H1 (cell line): ENCODE results near the gene NME9. TPM values are rescaled to one million over a fixed set of nuclear protein-coding genes. Genes with fewer than 3 reads are reported as not detected.

Experiments
- NRF1 ChIP-seq: IDR thresholded peaks from 2 replicates; pipeline ENCODE4 v1.6.1; 2011; ENCODE audit warnings: mild to moderate bottlenecking, low read depth, low read length, improper control_type of control experiment
- polyA plus RNA-seq, 7 experiments: library from polyadenylated mRNA; depleted of rRNA in 3 of 7; stranded (reverse) in 5 of 7; unstranded in 2 of 7; fragments of >200 nt in 5 of 7; fragments of 200-250 nt in 2 of 7; gene quantifications; 1 replicate in 5 of 7; 2 replicates in 1 of 7; 4 replicates in 1 of 7; pipeline versions ENCODE4 v1.2.1 to v1.2.3, GENCODE V29; 2011 to 2013; ENCODE audit warnings: missing spikeins in 2 of 7, mixed read lengths in 2 of 7
- total RNA-seq: library from RNA; stranded (reverse); fragmentation: NEBNext Ultra II Directional; extraction: Animal tissue kit (Norgen Biotek cat#: 25700); gene quantifications from 2 replicates; pipeline ENCODE4 v1.2.1, GENCODE V29; 2021

The NME9 gene
- total and polyA plus RNA-seq, 2 of the 8 experiments (the other 6 are each of a cell fraction or from before 2014, with no cell fraction given), result 0.11 TPM; not detected in 1

DNA sequence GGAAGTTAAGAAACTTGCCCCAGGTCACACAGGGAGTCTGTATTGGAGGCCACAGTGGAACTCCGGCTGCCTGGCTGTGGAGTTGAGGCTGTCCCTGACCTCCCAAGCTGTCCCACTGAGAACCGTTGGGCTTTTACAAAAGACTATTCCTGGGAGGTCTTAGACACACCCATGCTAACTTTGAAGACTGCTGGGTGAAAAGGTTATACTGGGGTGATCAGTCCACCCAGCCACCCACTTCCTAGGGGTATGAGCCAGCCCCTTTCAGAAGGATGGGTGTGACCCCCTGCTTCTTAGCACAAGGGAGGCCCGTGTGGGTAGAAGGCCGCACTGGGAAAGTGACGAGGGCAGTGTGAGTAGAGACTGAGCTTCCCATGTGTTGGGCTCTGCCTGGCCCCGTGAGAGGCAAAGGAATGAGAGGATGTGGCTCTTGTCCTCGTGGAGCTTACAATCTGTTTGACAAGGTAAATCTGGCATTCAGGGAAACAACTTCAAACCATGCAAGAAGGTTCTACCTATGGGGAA lies 37.7 kb upstream of the NME9 start (continued):
- no peak for TF ChIP-seq NRF1
